ENCODE measurements around the gene STARD7.

DNA sequence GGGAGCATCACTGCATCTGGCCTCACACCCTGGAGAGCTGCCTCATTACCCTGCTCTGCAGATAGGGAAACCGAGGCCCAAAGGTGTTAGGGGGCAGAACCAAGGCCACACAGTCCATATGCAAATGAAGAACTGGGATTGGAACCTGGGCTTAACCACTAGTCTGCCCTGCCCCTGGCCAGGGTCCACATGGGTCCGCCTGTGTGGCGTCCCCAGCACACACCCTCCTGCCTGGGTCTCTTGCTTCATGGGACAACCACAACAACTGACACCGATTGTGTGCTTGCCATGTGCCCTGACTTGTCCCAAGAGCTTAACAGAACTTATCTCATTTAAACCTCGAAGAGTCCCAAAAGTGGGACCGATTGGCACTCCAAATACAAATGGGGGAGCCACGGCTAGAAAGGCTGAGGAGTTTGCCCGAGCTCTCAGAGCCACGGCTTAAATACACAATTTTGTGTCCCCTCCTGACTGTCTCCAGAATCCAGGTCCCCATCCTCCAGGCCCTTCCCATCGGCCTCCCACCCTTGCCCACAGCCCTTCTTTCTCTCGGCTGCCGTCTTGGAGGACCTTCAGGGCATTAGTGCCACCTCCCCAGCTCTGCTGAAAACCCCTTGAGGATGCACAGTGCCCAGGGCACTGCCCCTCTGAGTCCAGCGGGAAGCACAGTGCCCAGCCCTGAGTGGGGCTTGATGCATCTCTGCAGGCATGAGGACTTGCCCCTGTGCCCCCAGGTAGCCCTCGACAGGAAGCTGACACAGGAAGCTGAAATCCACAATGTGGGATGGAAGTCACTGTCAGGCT lies 57.6 kb downstream of the STARD7 start:
- no peak for TF ChIP-seq EZH2 (IDR thresholded peaks at IDR 0.05)
- no peak for TF ChIP-seq POLR2AphosphoS5 (IDR thresholded peaks at IDR 0.05; ENCODE audit: borderline replicate concordance, low read depth, low read length)
- no peak for TF ChIP-seq FOXP2 (optimal IDR thresholded peaks at IDR 0.05; ENCODE audit: control extremely low read depth, extremely low read length, insufficient read depth)

All from SK-N-MC (cell line).